Measurements from ENCODE around the gene C17orf50.

Gene C17orf50

GRCh38 chr17:35765086-35765710 lies 4.5 kb downstream of the C17orf50 start:
- no peaks in the 10 kb centered on the region for H3K9me3 ChIP-seq (ENCODE audit: insufficient read depth, low read length)
- peak overlapping the region; percentile 51 for H3K4me2 ChIP-seq (ENCODE audit: low read depth, low read length, poor library complexity, severe bottlenecking)
- H3K36me3 ChIP-seq (ENCODE audit: low read length): no peaks in the 10 kb centered on the region
- H3F3A ChIP-seq (ENCODE audit: insufficient read depth): no peaks in the 10 kb centered on the region
- no peaks in the 10 kb centered on the region for H3K79me2 ChIP-seq (ENCODE audit: insufficient read depth, low read length)
- H3K9me2 ChIP-seq (replicated peaks; ENCODE audit: insufficient read depth, low read length): no peaks in the 10 kb centered on the region
- peak overlapping the region; percentile 62 for H3K4me3 ChIP-seq (ENCODE audit: insufficient read depth, low read length, poor library complexity, severe bottlenecking)
- no peaks in the 10 kb centered on the region for H4K20me1 ChIP-seq (ENCODE audit: low read depth, low read length)
- no peak overlapping the region for H3K27ac ChIP-seq (ENCODE audit: low read depth, low read length)
- H2AFZ ChIP-seq (ENCODE audit: low read depth, low read length, severe bottlenecking): no peak overlapping the region
- peak overlapping the region; percentile 64 for H3K9ac ChIP-seq (ENCODE audit: low read length)
- H3K27me3 ChIP-seq (ENCODE audit: low read length): no peaks in the 10 kb centered on the region
- TF ChIP-seq CTCF (IDR thresholded peaks at IDR 0.05; ENCODE audit: insufficient read depth, low read length, poor library complexity, severe bottlenecking): no peak
- no peak for TF ChIP-seq EZH2phosphoT487 (conservative IDR thresholded peaks at IDR 0.05; ENCODE audit: low read length)

- Histone ChIP-seq H3K27ac (ENCODE audit: low read depth, low read length) (no peak overlapping the region), H4K20me1 (ENCODE audit: low read depth, low read length) (no peaks in the 10 kb centered on the region), H3K9ac (ENCODE audit: low read length) (no peak overlapping the region), H3K4me2 (ENCODE audit: low read depth, low read length, poor library complexity, severe bottlenecking) (no peak overlapping the region), H3K79me2 (ENCODE audit: insufficient read depth, low read length) (no peaks in the 10 kb centered on the region), H3K9me2 (replicated peaks; ENCODE audit: insufficient read depth, low read length) (no peaks in the 10 kb centered on the region), H3K9me3 (ENCODE audit: insufficient read depth, low read length) (no peaks in the 10 kb centered on the region), H2AFZ (ENCODE audit: low read depth, low read length, severe bottlenecking) (no peak overlapping the region), H3K36me3 (ENCODE audit: low read length) (no peaks in the 10 kb centered on the region), H3K4me3 (ENCODE audit: insufficient read depth, low read length, poor library complexity, severe bottlenecking) (no peak overlapping the region), H3K27me3 (ENCODE audit: low read length) (no peaks in the 10 kb centered on the region), H3F3A (ENCODE audit: insufficient read depth) (no peaks in the 10 kb centered on the region)
- TF ChIP-seq CTCF (IDR thresholded peaks at IDR 0.05; ENCODE audit: insufficient read depth, low read length, poor library complexity, severe bottlenecking): no peak
- no peak for TF ChIP-seq EZH2phosphoT487 (conservative IDR thresholded peaks at IDR 0.05; ENCODE audit: low read length)
Observed at GRCh38 chr17:35765756-35766488, 5.2 kb downstream of the C17orf50 start.

- no peak overlapping the region for H3K4me2 ChIP-seq (ENCODE audit: low read depth, low read length, poor library complexity, severe bottlenecking)
- no peaks in the 10 kb centered on the region for H4K20me1 ChIP-seq (ENCODE audit: low read depth, low read length)
- TF ChIP-seq CTCF (IDR thresholded peaks at IDR 0.05; ENCODE audit: insufficient read depth, low read length, poor library complexity, severe bottlenecking) (no peak), EZH2phosphoT487 (conservative IDR thresholded peaks at IDR 0.05; ENCODE audit: low read length) (no peak)
- no peak overlapping the region for H3K9ac ChIP-seq (ENCODE audit: low read length)
- no peak overlapping the region for H2AFZ ChIP-seq (ENCODE audit: low read depth, low read length, severe bottlenecking)
- no peaks in the 10 kb centered on the region for H3F3A ChIP-seq (ENCODE audit: insufficient read depth)
- no peaks in the 10 kb centered on the region for H3K9me2 ChIP-seq (replicated peaks; ENCODE audit: insufficient read depth, low read length)
- no peaks in the 10 kb centered on the region for H3K79me2 ChIP-seq (ENCODE audit: insufficient read depth, low read length)
- no peaks in the 10 kb centered on the region for H3K9me3 ChIP-seq (ENCODE audit: insufficient read depth, low read length)
- H3K4me3 ChIP-seq (ENCODE audit: insufficient read depth, low read length, poor library complexity, severe bottlenecking): no peak overlapping the region
- H3K27ac ChIP-seq (ENCODE audit: low read depth, low read length): no peak overlapping the region
- no peaks in the 10 kb centered on the region for H3K36me3 ChIP-seq (ENCODE audit: low read length)
- H3K27me3 ChIP-seq (ENCODE audit: low read length): no peaks in the 10 kb centered on the region
Observed at GRCh38 chr17:35766489-35766877, 5.8 kb downstream of the C17orf50 start.
